ENCODE measurements around the gene RNF26.

Gene RNF26

DNA sequence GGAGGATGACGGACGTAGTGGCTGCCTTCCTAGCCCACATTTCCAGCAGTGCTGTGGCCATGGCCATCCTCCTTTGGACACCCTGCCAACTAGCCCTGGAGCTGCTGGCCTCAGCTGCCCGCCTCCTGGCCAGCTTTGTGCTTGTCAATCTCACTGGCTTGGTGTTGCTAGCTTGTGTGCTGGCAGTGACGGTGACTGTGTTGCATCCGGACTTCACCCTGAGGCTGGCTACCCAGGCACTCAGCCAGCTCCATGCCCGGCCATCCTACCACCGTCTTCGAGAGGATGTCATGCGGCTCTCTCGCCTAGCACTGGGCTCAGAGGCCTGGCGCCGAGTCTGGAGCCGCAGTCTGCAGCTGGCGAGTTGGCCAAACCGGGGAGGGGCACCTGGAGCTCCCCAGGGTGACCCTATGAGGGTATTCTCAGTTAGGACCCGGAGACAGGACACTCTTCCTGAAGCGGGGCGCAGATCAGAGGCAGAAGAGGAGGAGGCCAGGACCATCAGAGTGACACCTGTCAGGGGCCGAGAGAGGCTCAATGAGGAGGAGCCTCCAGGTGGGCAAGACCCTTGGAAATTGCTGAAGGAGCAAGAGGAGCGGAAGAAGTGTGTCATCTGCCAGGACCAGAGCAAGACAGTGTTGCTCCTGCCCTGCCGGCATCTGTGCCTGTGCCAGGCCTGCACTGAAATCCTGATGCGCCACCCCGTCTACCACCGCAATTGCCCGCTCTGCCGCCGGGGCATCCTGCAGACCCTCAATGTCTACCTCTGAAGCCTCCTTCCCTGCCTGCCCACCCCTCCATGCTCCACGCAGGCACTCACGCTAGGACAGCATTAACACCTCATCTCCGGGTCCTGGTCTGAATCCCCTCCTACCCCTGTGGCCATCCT lies 1.6 kb downstream of the RNF26 start:
- peaks cover 0 to 19% of the 10 kb centered on the region in 2 experiments; a peak in 1 of 3 replicates for H3K36me3 ChIP-seq (ENCODE audit: control insufficient read depth in 2 of 2, insufficient read depth in 1 of 2, low read length in 2 of 2)
- no peak overlapping the region for H3K27ac ChIP-seq (ENCODE audit: extremely low read depth, low read depth, low read length)
- TF ChIP-seq ZNF596 (tag by site-specific recombination; IDR thresholded peaks at IDR 0.05) (no peak), ZEB2 (tag by site-specific recombination; IDR thresholded peaks at IDR 0.05) (no peak), ZNF350 (tag by site-specific recombination; IDR thresholded peaks at IDR 0.05) (no peak), ZNF175 (tag by site-specific recombination; IDR thresholded peaks at IDR 0.05) (no peak), ZNF18 (tag by site-specific recombination; IDR thresholded peaks at IDR 0.05) (no peak), KLF10 (tag by site-specific recombination; IDR thresholded peaks at IDR 0.05) (no peak), ZNF404 (tag by site-specific recombination; IDR thresholded peaks at IDR 0.05) (no peak), REST (tag by site-specific recombination; IDR thresholded peaks at IDR 0.05) (no peak)
- H3K4me1 ChIP-seq (ENCODE audit: control insufficient read depth, insufficient read depth, low read length) = no peaks in the 10 kb centered on the region; the same call in 1 of the 2 replicates
- ChIA-PET POLR2A (interaction anchor here (0.5 to 0.9 kb wide), 3 partner anchors 25 to 130 kb away, joined by 4 to 5 read pairs (median 4); partner anchors contain the start of gene CBL), CTCF (interaction anchor here (0.6 to 7.2 kb wide), 5 partner anchors 12 to 387 kb away, joined by 3 to 160 read pairs (median 34); partner anchors contain the start of genes MFRP and USP2)
- H3K9me3 ChIP-seq (ENCODE audit: control insufficient read depth, insufficient read depth, low read depth, low read length) = no peaks in the 10 kb centered on the region
- H3K4me3 ChIP-seq (ENCODE audit: low read depth, low read length) = peak overlapping the region; percentile 90

- Histone ChIP-seq H3K4me1 (ENCODE audit: control insufficient read depth, insufficient read depth, low read length) (no peaks in the 10 kb centered on the region; the same call in 1 of the 2 replicates), H3K4me3 (ENCODE audit: low read depth, low read length) (no peak overlapping the region), H3K27ac (ENCODE audit: extremely low read depth, low read depth, low read length) (no peak overlapping the region), H3K9me3 (ENCODE audit: control insufficient read depth, insufficient read depth, low read depth, low read length) (no peaks in the 10 kb centered on the region), H3K36me3 (ENCODE audit: control insufficient read depth in 2 of 2, insufficient read depth in 1 of 2, low read length in 2 of 2) (peaks cover 0 to 19% of the 10 kb centered on the region in 2 experiments; a peak in 1 of 3 replicates)
- ChIA-PET CTCF (interaction anchor here (0.6 to 7.2 kb wide), 11 partner anchors 11 to 209 kb away, joined by 3 to 160 read pairs (median 18); partner anchors contain the start of genes MCAM, MFRP and USP2), POLR2A (interaction anchor here (1.0 to 3.2 kb wide), 7 partner anchors 18 to 132 kb away, joined by 4 to 39 read pairs (median 9); partner anchors contain the start of genes CBL and MCAM)
- TF ChIP-seq, protein P1, sequence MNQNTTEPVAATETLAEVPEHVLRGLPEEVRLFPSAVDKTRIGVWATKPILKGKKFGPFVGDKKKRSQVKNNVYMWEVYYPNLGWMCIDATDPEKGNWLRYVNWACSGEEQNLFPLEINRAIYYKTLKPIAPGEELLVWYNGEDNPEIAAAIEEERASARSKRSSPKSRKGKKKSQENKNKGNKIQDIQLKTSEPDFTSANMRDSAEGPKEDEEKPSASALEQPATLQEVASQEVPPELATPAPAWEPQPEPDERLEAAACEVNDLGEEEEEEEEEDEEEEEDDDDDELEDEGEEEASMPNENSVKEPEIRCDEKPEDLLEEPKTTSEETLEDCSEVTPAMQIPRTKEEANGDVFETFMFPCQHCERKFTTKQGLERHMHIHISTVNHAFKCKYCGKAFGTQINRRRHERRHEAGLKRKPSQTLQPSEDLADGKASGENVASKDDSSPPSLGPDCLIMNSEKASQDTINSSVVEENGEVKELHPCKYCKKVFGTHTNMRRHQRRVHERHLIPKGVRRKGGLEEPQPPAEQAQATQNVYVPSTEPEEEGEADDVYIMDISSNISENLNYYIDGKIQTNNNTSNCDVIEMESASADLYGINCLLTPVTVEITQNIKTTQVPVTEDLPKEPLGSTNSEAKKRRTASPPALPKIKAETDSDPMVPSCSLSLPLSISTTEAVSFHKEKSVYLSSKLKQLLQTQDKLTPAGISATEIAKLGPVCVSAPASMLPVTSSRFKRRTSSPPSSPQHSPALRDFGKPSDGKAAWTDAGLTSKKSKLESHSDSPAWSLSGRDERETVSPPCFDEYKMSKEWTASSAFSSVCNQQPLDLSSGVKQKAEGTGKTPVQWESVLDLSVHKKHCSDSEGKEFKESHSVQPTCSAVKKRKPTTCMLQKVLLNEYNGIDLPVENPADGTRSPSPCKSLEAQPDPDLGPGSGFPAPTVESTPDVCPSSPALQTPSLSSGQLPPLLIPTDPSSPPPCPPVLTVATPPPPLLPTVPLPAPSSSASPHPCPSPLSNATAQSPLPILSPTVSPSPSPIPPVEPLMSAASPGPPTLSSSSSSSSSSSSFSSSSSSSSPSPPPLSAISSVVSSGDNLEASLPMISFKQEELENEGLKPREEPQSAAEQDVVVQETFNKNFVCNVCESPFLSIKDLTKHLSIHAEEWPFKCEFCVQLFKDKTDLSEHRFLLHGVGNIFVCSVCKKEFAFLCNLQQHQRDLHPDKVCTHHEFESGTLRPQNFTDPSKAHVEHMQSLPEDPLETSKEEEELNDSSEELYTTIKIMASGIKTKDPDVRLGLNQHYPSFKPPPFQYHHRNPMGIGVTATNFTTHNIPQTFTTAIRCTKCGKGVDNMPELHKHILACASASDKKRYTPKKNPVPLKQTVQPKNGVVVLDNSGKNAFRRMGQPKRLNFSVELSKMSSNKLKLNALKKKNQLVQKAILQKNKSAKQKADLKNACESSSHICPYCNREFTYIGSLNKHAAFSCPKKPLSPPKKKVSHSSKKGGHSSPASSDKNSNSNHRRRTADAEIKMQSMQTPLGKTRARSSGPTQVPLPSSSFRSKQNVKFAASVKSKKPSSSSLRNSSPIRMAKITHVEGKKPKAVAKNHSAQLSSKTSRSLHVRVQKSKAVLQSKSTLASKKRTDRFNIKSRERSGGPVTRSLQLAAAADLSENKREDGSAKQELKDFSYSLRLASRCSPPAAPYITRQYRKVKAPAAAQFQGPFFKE (tag by site-specific recombination; IDR thresholded peaks at IDR 0.05; ENCODE audit: borderline replicate concordance) = no peak
- TF ChIP-seq KLF7 (tag by site-specific recombination; IDR thresholded peaks at IDR 0.05; ENCODE audit: borderline replicate concordance) (no peak), ZXDB (tag by site-specific recombination; IDR thresholded peaks at IDR 0.05) (no peak), ZNF555 (tag by site-specific recombination; conservative IDR thresholded peaks at IDR 0.05) (no peak), ZNF560 (tag by site-specific recombination; IDR thresholded peaks at IDR 0.05; ENCODE audit: borderline replicate concordance) (no peak)
- TF ChIP-seq, protein P2, sequence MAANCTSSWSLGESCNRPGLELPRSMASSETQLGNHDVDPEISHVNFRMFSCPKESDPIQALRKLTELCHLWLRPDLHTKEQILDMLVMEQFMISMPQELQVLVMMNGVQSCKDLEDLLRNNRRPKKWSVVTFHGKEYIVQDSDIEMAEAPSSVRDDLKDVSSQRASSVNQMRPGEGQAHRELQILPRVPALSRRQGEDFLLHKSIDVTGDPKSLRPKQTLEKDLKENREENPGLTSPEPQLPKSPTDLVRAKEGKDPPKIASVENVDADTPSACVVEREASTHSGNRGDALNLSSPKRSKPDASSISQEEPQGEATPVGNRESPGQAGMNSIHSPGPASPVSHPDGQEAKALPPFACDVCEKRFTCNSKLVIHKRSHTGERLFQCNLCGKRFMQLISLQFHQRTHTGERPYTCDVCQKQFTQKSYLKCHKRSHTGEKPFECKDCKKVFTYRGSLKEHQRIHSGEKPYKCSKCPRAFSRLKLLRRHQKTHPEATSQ (tag by site-specific recombination; IDR thresholded peaks at IDR 0.05) = no peak
Observed at GRCh38 chr11:119336744-119337469, 2.6 kb downstream of the RNF26 start.

Measured in HEK293 (cell line).